ENCODE measurements around the gene CUL4A.
"Not testable (repeated sequence)": the region's sequence is repeated elsewhere in the genome, so short reads cannot be mapped to it uniquely, and the experiment has no call there.

CUL4A gene

GRCh38 chr13:113292021-113292862, 82.8 kb downstream of the CUL4A start:
- no peak for DNase-seq (ENCODE audit: low spot score)

- no peak for DNase-seq (ENCODE audit: low spot score)
Measured at GRCh38 chr13:113293686-113294085, 84.3 kb downstream of the CUL4A start.

- DNase-seq (ENCODE audit: low spot score): no peak
Measured at GRCh38 chr13:113295776-113296175, 86.4 kb downstream of the CUL4A start.

- DNase-seq (ENCODE audit: low spot score): peak; percentile 91
Measured at GRCh38 chr13:113296823-113297369, 87.5 kb downstream of the CUL4A start, which contains the start of gene LAMP1. LAMP1 (plus strand) TSS chr13:113297239; CDS start chr13:113297435, 196 bp downstream.

GRCh38 chr13:113297370-113298042, 88.1 kb downstream of the CUL4A start:
- DNase-seq (ENCODE audit: low spot score): peak; percentile 36

GRCh38 chr13:113298043-113298945, 88.9 kb downstream of the CUL4A start:
- no peak for DNase-seq (ENCODE audit: low spot score)

- DNase-seq (ENCODE audit: low spot score): peak; percentile 53
Measured at GRCh38 chr13:113299951-113300350, 90.5 kb downstream of the CUL4A start.

GRCh38 chr13:113302986-113303385, 93.6 kb downstream of the CUL4A start:
- DNase-seq (ENCODE audit: low spot score): no peak

- DNase-seq (ENCODE audit: low spot score): no peak
Measured at GRCh38 chr13:113304121-113304520, 94.7 kb downstream of the CUL4A start.

- DNase-seq (ENCODE audit: low spot score): no peak
Measured at GRCh38 chr13:113305208-113305607, 95.8 kb downstream of the CUL4A start.

- DNase-seq (ENCODE audit: low spot score): no peak
Measured at GRCh38 chr13:113307491-113307890, 98.1 kb downstream of the CUL4A start.

- DNase-seq (ENCODE audit: low spot score): no peak
Measured at GRCh38 chr13:113309473-113309872, 100.1 kb downstream of the CUL4A start.

GRCh38 chr13:113314112-113314511, 104.7 kb downstream of the CUL4A start:
- not testable (repeated sequence) for DNase-seq (ENCODE audit: low spot score)

- not testable (repeated sequence) for DNase-seq (ENCODE audit: low spot score)
Measured at GRCh38 chr13:113314895-113315470, 105.6 kb downstream of the CUL4A start.

- DNase-seq (ENCODE audit: low spot score): no peak
Measured at GRCh38 chr13:113315992-113316391, 106.6 kb downstream of the CUL4A start.
